ENCODE data around the gene SMOC1.
A peak's percentile ranks its signal among the peaks of the same experiment; 100 is the strongest.

SMOC1 gene

GRCh38 chr14:70006699-70007098 lies 127.5 kb downstream of the SMOC1 start:
- no peak for DNase-seq

GRCh38 chr14:70008284-70009262 lies 129.4 kb downstream of the SMOC1 start:
- no peak for DNase-seq

DNA sequence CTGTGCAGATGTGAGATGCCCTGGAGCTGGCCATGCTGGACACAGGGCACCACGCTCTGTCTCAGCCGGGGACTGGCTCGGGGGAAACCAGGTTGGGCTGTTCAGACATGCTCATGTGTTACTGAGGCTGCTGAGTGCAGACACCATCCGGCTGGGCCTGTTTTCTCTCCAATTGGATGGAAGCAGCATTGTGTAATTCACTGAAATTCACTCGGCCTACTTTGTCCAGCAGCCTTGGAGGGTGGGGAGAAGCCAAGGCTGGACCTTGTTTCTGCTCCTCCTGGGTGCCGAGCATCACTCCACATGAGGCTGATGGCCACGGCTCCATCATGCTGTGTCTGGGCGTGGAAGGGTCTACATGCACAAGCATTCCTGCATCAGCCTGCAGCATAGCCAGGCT lies 130.7 kb downstream of the SMOC1 start:
- DNase-seq = no peak

- DNase-seq = no peak
These were observed 131.9 kb downstream of the SMOC1 start for GRCh38 chr14:70011098-70011497.

- DNase-seq = no peak
These were observed 132.5 kb downstream of the SMOC1 start for GRCh38 chr14:70011708-70012107.

DNA sequence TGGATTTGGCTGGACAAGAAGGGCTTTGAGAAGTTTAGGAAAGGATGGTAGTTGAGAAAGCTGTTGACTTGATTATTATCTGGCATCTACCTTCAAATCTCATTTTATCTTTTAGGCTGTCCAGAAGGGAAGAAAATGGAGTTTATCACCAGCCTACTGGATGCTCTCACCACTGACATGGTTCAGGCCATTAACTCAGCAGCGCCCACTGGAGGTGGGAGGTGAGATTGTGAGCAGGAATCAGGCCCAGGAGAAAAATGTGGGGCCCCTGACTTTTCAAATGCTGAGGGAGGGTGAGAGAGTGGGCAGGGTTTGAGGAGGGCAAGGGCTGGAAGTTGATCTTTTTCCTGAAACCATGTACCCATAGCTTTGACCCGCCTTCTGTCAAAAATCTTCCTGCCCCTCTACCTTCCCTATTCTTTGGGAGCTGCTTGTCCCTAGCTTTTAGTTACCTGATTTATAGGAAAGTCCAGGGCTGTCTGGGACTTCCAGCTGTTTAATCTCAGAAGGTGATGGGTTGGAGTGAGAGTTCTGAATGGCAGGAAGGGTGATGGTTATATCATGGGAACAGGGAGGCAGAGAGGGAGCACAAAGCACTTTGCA lies 134.2 kb downstream of the SMOC1 start:
- DNase-seq = peak in 11 of 56 donors; percentile 1 to 62 (median 9)

GRCh38 chr14:70014406-70015095 lies 135.3 kb downstream of the SMOC1 start:
- no peak for DNase-seq

GRCh38 chr14:70018230-70018629 lies 139.0 kb downstream of the SMOC1 start:
- peak in 7 of 56 donors; percentile 15 to 61 (median 37) for DNase-seq

DNA sequence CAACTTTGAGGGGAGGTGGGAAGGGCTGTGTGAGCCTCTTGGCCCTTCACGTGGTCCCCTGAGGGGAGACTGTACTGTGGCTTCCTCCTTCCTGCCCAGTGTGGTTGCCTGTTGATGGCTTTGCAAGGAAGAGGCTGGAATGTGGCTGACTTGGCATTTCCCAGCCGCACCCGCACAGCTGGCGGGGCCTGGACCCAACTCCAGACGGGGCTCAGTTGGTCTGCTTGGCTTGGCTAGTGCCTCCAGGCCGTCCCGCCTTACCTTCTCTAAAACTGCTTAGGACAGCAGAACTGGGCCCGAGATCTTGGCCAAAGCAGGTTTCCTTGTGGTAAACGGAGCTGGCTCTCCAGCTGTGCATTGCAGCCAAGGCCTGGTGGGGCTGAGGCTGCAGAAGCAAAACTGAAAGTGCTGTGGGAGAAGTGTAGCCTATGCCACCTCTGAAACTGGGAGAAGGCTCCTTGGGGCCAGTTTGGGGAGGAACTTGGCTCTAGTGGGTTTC lies 139.5 kb downstream of the SMOC1 start:
- peak in 11 of 56 donors; percentile 3 to 44 (median 12) for DNase-seq

GRCh38 chr14:70019695-70020094 lies 140.5 kb downstream of the SMOC1 start:
- DNase-seq = no peak

DNA sequence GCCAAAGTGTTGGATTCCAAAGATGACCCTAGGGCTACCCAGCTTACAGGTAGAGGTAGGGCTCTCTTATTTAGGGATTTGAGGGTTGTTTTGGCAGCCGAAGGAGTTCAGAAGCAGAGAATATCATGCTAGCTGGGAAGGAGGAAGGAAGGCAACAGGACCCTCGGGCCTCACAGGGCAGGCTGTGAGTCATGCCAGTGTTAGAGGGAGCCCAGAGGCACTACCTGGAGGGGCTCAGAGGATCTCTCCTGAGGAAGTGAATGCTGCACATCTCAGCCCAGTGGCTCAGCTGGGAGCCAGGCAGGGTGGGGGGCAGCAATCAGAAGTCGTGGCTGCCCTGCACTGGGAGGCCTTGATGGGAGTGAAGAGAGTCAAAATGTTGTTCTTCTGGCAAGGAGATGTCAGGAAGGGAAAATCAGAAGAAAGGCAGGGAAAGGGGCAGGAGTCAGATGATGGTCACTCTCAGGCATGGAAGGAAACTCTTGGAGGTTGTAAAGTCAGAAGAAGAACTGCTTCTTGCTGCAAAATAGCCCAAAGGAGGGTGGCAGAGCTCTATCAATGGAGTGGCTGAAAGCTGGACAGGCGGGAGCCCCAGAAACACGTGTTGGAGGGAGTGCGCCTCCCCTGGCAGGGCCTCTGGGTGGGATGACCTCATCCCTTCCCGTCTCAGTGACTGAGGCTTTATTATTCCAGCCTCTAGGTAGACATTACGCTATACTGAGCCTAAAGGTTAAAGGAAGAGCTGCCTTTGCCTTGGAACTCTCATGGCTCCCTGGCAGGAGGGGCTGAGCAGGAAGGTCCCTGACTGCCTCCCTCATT lies 141.3 kb downstream of the SMOC1 start:
- DNase-seq = peak in 23 of 56 donors; percentile 3 to 59 (median 19)

DNA sequence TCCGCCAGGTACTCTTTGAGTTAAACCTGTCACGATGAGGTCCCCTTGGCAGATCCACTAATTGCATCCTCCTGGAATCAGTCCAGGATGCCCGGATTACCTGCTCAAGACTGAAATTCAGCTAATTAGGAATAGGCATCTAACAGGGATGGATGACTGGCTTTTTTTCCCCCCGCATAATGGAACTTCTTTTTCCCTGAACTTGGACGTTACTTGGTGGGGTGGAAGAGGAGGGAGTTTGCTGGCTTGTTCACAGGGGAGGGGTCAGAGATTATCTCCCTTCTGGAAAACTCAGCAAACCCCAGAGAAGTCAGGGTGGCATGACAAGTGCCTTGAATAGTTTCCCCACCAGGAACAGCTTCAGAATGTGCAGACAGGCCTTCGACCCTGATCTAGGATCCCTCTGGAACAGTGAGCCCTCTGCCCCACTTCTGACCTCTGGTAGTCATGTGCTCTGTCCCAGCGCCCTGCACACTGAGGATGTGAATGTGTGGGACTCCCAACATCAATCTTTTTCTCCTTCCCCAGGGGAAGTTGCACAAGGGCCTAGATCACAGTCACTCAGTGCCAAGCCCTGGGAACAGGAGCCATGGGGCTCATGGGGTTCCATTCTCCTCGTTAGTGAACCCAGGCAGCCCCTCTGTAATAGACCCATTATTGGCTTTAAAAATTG lies 142.5 kb downstream of the SMOC1 start:
- DNase-seq = no peak

DNA sequence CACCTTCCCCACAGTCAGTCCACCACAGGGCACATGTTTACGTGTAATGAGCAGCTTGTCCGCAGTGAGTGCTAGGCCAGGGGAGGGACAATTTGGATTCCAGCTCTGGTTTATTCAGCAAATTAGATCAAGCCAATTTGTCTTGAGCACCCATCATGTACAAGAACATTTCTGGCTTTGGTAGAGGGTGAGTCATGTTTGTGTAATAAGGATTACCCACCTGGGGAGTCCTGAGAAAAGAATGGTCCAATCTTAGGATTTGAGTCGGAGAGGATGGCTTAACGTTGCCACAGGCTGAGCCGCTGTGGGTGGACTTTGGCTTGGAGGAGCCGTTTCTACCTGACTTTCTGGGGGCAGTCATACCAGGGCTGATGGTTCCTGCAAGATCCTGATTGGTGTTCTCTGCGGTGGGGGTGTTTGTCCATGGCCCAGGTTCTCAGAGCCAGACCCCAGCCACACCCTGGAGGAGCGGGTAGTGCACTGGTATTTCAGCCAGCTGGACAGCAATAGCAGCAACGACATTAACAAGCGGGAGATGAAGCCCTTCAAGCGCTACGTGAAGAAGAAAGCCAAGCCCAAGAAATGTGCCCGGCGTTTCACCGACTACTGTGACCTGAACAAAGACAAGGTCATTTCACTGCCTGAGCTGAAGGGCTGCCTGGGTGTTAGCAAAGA lies 143.7 kb downstream of the SMOC1 start:
- no peak for DNase-seq

DNA sequence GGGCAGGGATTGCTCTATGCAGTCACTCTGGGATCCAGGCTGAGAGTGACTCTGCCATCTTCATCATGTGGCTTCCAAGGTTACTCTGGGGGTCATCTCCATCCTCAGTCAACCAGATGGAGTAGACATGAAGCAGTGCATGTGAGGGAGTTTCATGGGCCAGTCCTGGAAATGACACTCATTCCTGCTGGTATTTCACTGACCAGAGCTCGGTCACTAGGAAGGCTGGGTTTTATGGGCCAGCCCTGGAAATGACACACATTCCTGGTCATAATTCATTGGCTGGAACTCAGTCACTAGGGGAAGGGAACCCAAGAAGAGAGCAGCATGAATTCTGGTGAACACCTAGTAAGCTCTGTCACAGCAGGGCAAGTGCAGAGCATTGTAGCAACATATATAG lies 144.7 kb downstream of the SMOC1 start:
- no peak for DNase-seq

DNA sequence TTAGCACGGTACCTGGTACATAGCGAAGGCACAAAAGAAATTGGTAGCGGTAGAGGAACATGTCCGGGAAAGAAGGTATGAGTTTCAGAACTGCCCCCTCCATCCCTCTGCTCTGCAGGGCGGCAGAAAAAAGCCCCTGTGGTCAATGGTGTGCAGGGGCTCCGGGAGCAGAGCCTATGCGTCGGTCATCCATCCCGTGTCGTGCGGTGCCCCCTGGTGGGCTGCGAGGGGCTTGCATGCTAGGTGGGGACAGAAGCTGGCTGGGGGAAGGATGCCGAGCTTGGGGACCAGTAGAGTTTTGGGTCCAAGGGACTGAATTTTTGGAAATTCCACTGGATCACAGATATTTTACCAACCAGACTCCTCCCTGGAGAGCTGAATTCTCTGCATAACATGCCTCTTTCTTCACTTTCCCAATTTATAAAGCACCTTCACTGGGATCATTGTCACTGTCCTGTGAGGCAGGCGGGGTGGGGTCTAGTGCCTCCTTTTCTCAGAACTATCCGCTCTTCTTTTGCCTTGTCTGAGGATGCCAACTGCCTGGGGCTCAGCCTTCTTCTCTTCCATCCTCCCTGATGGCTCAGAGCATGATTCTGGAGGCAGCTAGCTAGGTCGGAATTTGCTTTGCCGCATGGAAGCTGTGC lies 148.7 kb downstream of the SMOC1 start:
- peak in 48 of 56 donors; percentile 5 to 90 (median 59) for DNase-seq

- DNase-seq = no peak
These were observed 150.3 kb downstream of the SMOC1 start for GRCh38 chr14:70029296-70030132.

- DNase-seq = no peak
These were observed 152.8 kb downstream of the SMOC1 start for GRCh38 chr14:70032016-70032415.

- DNase-seq = no peak
These were observed 153.2 kb downstream of the SMOC1 start for GRCh38 chr14:70032447-70032846.

All from nucleus accumbens (tissue), 56 donors.